Activated CD4-positive, alpha-beta memory T cell treated with anti-CD3 and anti-CD28 coated beads for 36 hours (primary cell): Measurements from ENCODE around the gene BCAT1. TPM values are rescaled to one million over a fixed set of nuclear protein-coding genes. Genes with fewer than 3 reads are reported as not detected.

Experiments used
- CTCF ChIA-PET: fragments of 350-600 bp; sonication (Branson Sonifier 250); formaldehyde crosslinking; loops from one replicate; lab custom pipeline; 2021; ENCODE audit warnings: antibody characterized with exemption, inconsistent platforms; lab: Charles Lee
- POLR2A ChIA-PET: fragments of 350-600 bp; sonication (Branson Sonifier 250); formaldehyde crosslinking; loops from one replicate; lab custom pipeline; 2021; ENCODE audit warnings: antibody characterized with exemption; lab: Charles Lee
- DNase-seq: peaks from one replicate; pipeline ENCODE4 v3.0.0-alpha.2; 2020
- H3K27ac Mint-ChIP-seq: one replicate; pipeline ENCODE4 v1.8.0; 2021; ENCODE audit warnings: mixed read lengths
- H3K27me3 Mint-ChIP-seq: one replicate; pipeline ENCODE4 v1.8.0; 2021; ENCODE audit warnings: mixed read lengths
- H3K36me3 Mint-ChIP-seq: one replicate; pipeline ENCODE4 v1.8.0; 2021; ENCODE audit warnings: mixed read lengths
- H3K4me1 Mint-ChIP-seq: one replicate; pipeline ENCODE4 v1.8.0; 2021; ENCODE audit warnings: low read depth, mixed read lengths
- H3K4me3 Mint-ChIP-seq: one replicate; pipeline ENCODE4 v1.8.0; 2021; ENCODE audit warnings: mild to moderate bottlenecking, mixed read lengths
- H3K9me3 Mint-ChIP-seq: one replicate; pipeline ENCODE4 v1.8.0; 2021; ENCODE audit warnings: mixed read lengths
- intact Hi-C: fragments of 100-400 bp; cut with micrococcal nuclease; formaldehyde crosslinking; loops from one replicate; pipeline ENCODE4 v1.15.1; 2023
- total RNA-seq, 2 experiments: library from RNA; stranded (reverse); gene quantifications; one replicate each; pipeline ENCODE4 v1.2.3, GENCODE V29; 2021

BCAT1 gene
- total RNA-seq, 2 experiments from 2014 or later: 17.6 to 20.4 TPM

GRCh38 chr12:24955853-24956252, 7.0 kb upstream of the BCAT1 start:
- ChIA-PET POLR2A (interaction anchor here (0.6 to 1.2 kb wide), 3 partner anchors 96 to 434 kb away, joined by 3 to 7 read pairs (median 4); no protein-coding TSS in a partner anchor), CTCF (interaction anchor here (0.7 kb wide), 1 partner anchor 96 kb away, joined by 3 read pairs; no protein-coding TSS in a partner anchor)
- DNase-seq: no peak
- Mint-ChIP-seq H3K27me3 (peaks cover 27% of the 10 kb centered on the region), H3K4me3 (no peak overlapping the region), H3K36me3 (no peaks in the 10 kb centered on the region), H3K9me3 (no peaks in the 10 kb centered on the region), H3K4me1 (peaks cover 21% of the 10 kb centered on the region), H3K27ac (no peak overlapping the region)
- intact Hi-C loops: loop anchor here (1.0 to 2.0 kb wide), 3 partner anchors 37 to 117 kb away; no protein-coding TSS in a partner anchor

DNA sequence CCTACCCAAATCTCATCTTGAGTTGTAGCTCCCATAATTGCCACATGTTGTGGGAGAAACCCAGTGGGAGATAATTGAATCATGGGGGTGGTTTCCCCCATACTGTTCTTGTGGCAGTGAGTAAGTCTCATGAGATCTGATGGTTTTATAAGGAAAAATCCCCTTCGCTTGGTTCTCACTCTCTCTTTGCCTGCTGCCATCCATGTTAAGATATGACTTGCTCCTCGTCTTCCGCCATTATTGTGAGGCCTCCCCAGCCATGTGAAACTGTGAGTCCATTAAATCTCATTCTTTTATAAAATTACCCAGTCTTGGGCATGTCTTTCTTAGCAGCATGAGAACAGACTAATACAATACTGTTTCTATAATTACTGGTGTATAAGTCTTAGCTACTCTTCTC, 6.5 kb upstream of the BCAT1 start:
- POLR2A ChIA-PET: interaction anchor here (0.6 to 1.2 kb wide), 3 partner anchors 96 to 434 kb away, joined by 3 to 7 read pairs (median 4); no protein-coding TSS in a partner anchor
- CTCF ChIA-PET: interaction anchor here (0.7 kb wide), 1 partner anchor 96 kb away, joined by 3 read pairs; no protein-coding TSS in a partner anchor
- DNase-seq: peak; percentile 39
- H3K27me3 Mint-ChIP-seq: peaks cover 29% of the 10 kb centered on the region
- no peak overlapping the region for H3K27ac Mint-ChIP-seq
- H3K36me3 Mint-ChIP-seq: no peaks in the 10 kb centered on the region
- peaks cover 19% of the 10 kb centered on the region for H3K4me1 Mint-ChIP-seq
- no peaks in the 10 kb centered on the region for H3K9me3 Mint-ChIP-seq
- H3K4me3 Mint-ChIP-seq: no peak overlapping the region
- intact Hi-C loops: loop anchor here (1.0 to 2.0 kb wide), 3 partner anchors 36 to 116 kb away; no protein-coding TSS in a partner anchor

DNA sequence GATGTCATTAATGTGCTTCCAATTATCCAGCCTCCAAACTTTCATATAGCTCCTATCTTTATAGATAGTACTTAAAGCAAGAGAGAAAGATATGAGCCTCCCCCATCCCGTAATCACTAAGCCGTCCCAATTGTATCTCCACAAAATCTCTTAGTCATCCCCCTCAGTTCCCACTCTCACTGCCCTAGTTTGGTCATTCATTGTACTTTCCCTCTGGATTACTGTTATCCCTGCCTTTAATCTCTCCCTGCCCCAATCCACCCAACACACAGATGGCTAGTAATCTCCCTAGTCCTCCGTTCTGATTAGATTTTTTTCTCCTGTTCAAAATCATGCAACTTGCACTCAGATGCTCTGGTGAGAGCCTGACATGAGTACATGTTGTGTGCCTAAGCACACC, 5.4 kb upstream of the BCAT1 start:
- H3K36me3 Mint-ChIP-seq: no peaks in the 10 kb centered on the region
- peaks cover 13% of the 10 kb centered on the region for H3K4me1 Mint-ChIP-seq
- H3K9me3 Mint-ChIP-seq: no peaks in the 10 kb centered on the region
- no peak overlapping the region for H3K27ac Mint-ChIP-seq
- ChIA-PET CTCF (no interaction called here), POLR2A (no interaction called here)
- intact Hi-C loops: loop anchor here (2.0 kb wide), 1 partner anchor 53 kb away; no protein-coding TSS in a partner anchor
- DNase-seq: no peak
- peaks cover 37% of the 10 kb centered on the region for H3K27me3 Mint-ChIP-seq
- H3K4me3 Mint-ChIP-seq: no peak overlapping the region

GRCh38 chr12:24952389-24952788, 3.5 kb upstream of the BCAT1 start:
- Mint-ChIP-seq H3K27me3 (peaks cover 43% of the 10 kb centered on the region), H3K27ac (no peak overlapping the region), H3K4me1 (peaks cover 30% of the 10 kb centered on the region), H3K4me3 (no peak overlapping the region), H3K9me3 (no peaks in the 10 kb centered on the region), H3K36me3 (no peaks in the 10 kb centered on the region)
- intact Hi-C loops: no loop called here
- ChIA-PET CTCF (no interaction called here), POLR2A (interaction anchor here (0.6 kb wide), 1 partner anchor 23 kb away, joined by 4 read pairs; no protein-coding TSS in a partner anchor)
- no peak for DNase-seq

DNA sequence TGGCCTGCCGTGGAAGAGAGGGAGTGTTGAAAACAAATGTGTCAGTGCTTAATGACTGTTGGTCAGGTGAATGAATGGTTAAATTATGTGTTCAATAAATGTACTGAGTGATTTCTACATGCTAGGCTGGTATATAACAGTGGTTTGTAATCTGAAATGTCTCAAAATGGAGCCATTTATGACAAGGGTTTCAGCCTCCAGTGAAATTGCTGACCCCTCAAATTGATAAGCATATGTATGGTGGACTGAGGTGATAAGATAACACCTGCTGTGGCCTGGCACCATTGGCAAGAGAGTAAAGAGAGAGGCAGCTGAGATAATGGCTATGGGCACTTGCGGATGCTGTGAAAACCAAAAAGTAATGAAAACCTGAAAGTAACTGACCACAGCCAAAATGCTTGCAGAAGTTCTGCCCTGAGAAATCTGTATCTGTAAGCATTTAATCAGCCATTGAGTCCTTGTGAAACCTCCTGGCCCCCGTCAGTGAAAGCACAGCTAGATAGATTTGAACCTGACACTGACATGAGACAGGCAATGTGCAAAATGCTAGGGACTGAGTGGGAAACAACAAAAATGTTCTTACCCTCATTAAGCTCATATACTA, 1.4 kb upstream of the BCAT1 start:
- CTCF ChIA-PET: interaction anchor here (0.5 kb wide), 1 partner anchor 291 kb away, joined by 3 read pairs; no protein-coding TSS in a partner anchor
- no peaks in the 10 kb centered on the region for H3K9me3 Mint-ChIP-seq
- H3K27ac Mint-ChIP-seq: no peak overlapping the region
- intact Hi-C loops: no loop called here
- no peaks in the 10 kb centered on the region for H3K36me3 Mint-ChIP-seq
- H3K27me3 Mint-ChIP-seq: peaks cover 53% of the 10 kb centered on the region
- H3K4me3 Mint-ChIP-seq: no peak overlapping the region
- peaks cover 36% of the 10 kb centered on the region for H3K4me1 Mint-ChIP-seq
- no peak for DNase-seq
- POLR2A ChIA-PET: interaction anchor here (0.6 to 1.2 kb wide), 2 partner anchors 111 to 626 kb away, joined by 3 to 4 read pairs; no protein-coding TSS in a partner anchor

DNA sequence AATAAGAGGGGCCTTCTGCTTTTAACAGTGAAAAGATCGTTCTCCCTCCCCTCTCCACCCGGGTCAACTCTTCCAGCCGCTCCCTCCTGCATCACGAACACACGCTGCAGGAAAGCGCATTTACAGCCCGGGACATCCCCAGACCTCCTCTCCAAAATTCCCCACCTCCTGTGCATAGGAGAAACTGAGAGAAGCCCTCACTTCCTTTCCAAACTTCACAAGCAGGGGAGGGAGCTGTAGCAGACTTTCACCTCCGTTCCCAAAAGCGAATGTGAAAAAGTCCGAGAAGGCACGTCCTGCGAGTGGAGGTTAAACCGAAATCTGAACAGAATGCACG, 513 bp downstream of the BCAT1 start:
- ChIA-PET POLR2A (interaction anchor here (0.7 to 0.9 kb wide), 2 partner anchors 27 to 109 kb away, joined by 3 to 7 read pairs; no protein-coding TSS in a partner anchor), CTCF (no interaction called here)
- Mint-ChIP-seq H3K27me3 (peaks cover 53% of the 10 kb centered on the region), H3K9me3 (no peaks in the 10 kb centered on the region), H3K4me3 (peak overlapping the region; percentile 78), H3K27ac (peak overlapping the region; percentile 53), H3K4me1 (peaks cover 34% of the 10 kb centered on the region), H3K36me3 (no peaks in the 10 kb centered on the region)
- DNase-seq: peak; percentile 52
- intact Hi-C loops: no loop called here

GRCh38 chr12:24947541-24948419, 1.1 kb downstream of the BCAT1 start:
- H3K27me3 Mint-ChIP-seq: peaks cover 55% of the 10 kb centered on the region
- H3K9me3 Mint-ChIP-seq: no peaks in the 10 kb centered on the region
- peak overlapping the region; percentile 53 for H3K27ac Mint-ChIP-seq
- POLR2A ChIA-PET: interaction anchor here (1.0 to 1.5 kb wide), 3 partner anchors 26 to 44 kb away, joined by 3 to 4 read pairs (median 3); no protein-coding TSS in a partner anchor
- H3K36me3 Mint-ChIP-seq: no peaks in the 10 kb centered on the region
- H3K4me3 Mint-ChIP-seq: peak overlapping the region; percentile 78
- peaks cover 34% of the 10 kb centered on the region for H3K4me1 Mint-ChIP-seq
- intact Hi-C loops: loop anchor here (1.0 kb wide), 3 partner anchors 28 to 108 kb away; no protein-coding TSS in a partner anchor
- CTCF ChIA-PET: no interaction called here
- no peak for DNase-seq

GRCh38 chr12:24945845-24946244, 3.1 kb downstream of the BCAT1 start:
- Mint-ChIP-seq H3K27ac (no peak overlapping the region), H3K9me3 (no peaks in the 10 kb centered on the region), H3K4me3 (no peak overlapping the region), H3K27me3 (peaks cover 57% of the 10 kb centered on the region), H3K36me3 (no peaks in the 10 kb centered on the region), H3K4me1 (peaks cover 29% of the 10 kb centered on the region)
- intact Hi-C loops: no loop called here
- no peak for DNase-seq
- ChIA-PET POLR2A (no interaction called here), CTCF (interaction anchor here (0.8 kb wide), 1 partner anchor 209 kb away, joined by 3 read pairs; no protein-coding TSS in a partner anchor)

- intact Hi-C loops: no loop called here
Measured at GRCh38 chr12:24945039-24945438, 3.9 kb downstream of the BCAT1 start.

GRCh38 chr12:24944601-24944975, 4.3 kb downstream of the BCAT1 start:
- Mint-ChIP-seq H3K27me3 (peaks cover 50% of the 10 kb centered on the region), H3K9me3 (no peaks in the 10 kb centered on the region), H3K27ac (no peak overlapping the region), H3K4me1 (peaks cover 29% of the 10 kb centered on the region), H3K4me3 (no peak overlapping the region), H3K36me3 (no peaks in the 10 kb centered on the region)
- no peak for DNase-seq
- CTCF ChIA-PET: no interaction called here
- intact Hi-C loops: no loop called here
- POLR2A ChIA-PET: no interaction called here

More at GRCh38 chr12:24945039-24945438, 3.9 kb downstream of the BCAT1 start:
- no peaks in the 10 kb centered on the region for H3K36me3 Mint-ChIP-seq
- no peak overlapping the region for H3K27ac Mint-ChIP-seq
- ChIA-PET CTCF (no interaction called here), POLR2A (no interaction called here)
- H3K27me3 Mint-ChIP-seq: peaks cover 52% of the 10 kb centered on the region
- no peak for DNase-seq
- H3K4me3 Mint-ChIP-seq: no peak overlapping the region
- no peaks in the 10 kb centered on the region for H3K9me3 Mint-ChIP-seq
- H3K4me1 Mint-ChIP-seq: peaks cover 29% of the 10 kb centered on the region

GRCh38 chr12:24943947-24944600, 4.8 kb downstream of the BCAT1 start:
- ChIA-PET POLR2A (no interaction called here), CTCF (no interaction called here)
- no peaks in the 10 kb centered on the region for H3K9me3 Mint-ChIP-seq
- H3K36me3 Mint-ChIP-seq: no peaks in the 10 kb centered on the region
- DNase-seq: no peak
- peaks cover 27% of the 10 kb centered on the region for H3K4me1 Mint-ChIP-seq
- H3K4me3 Mint-ChIP-seq: no peak overlapping the region
- intact Hi-C loops: no loop called here
- peaks cover 47% of the 10 kb centered on the region for H3K27me3 Mint-ChIP-seq
- no peak overlapping the region for H3K27ac Mint-ChIP-seq
